H1 (cell line): ENCODE measurements around the gene TLE4. TPM values are rescaled to one million over a fixed set of nuclear protein-coding genes. Genes with fewer than 3 reads are reported as not detected.

Experiments used
- TCF12 ChIP-seq: IDR thresholded peaks from 2 replicates; pipeline ENCODE4 v1.6.1; 2011; ENCODE audit warnings: low read depth, mild to moderate bottlenecking, low read length
- polyA plus RNA-seq, 7 experiments: library from polyadenylated mRNA; depleted of rRNA in 3 of 7; stranded (reverse) in 5 of 7; unstranded in 2 of 7; fragments of >200 nt in 5 of 7; fragments of 200-250 nt in 2 of 7; gene quantifications; 1 replicate in 5 of 7; 2 replicates in 1 of 7; 4 replicates in 1 of 7; pipeline versions ENCODE4 v1.2.1 to v1.2.3, GENCODE V29; 2011 to 2013; ENCODE audit warnings: missing spikeins in 2 of 7, mixed read lengths in 2 of 7
- total RNA-seq: library from RNA; stranded (reverse); fragmentation: NEBNext Ultra II Directional; extraction: Animal tissue kit (Norgen Biotek cat#: 25700); gene quantifications from 2 replicates; pipeline ENCODE4 v1.2.1, GENCODE V29; 2021

TLE4 gene
- total and polyA plus RNA-seq, 2 of the 8 experiments (the other 6 are each of a cell fraction or from before 2014, with no cell fraction given) = 32.4 to 36.9 TPM

- no peak for TF ChIP-seq TCF12
Observed at GRCh38 chr9:79579624-79580023, 7.9 kb downstream of the TLE4 start (continued).
